HG02798 (cell line): ENCODE measurements around the gene CSMD2.
"Not testable (repeated sequence)": the region's sequence is repeated elsewhere in the genome, so short reads cannot be mapped to it uniquely, and the experiment has no call there.

Experiments used
- ATAC-seq: cut with Tn5 transposase; IDR thresholded peaks from one replicate; pipeline ENCODE4 v1.9.1; 2021; ENCODE audit warnings: mild to moderate bottlenecking; ENCODE audit not compliant: unreplicated experiment, poor library complexity

Gene CSMD2

DNA sequence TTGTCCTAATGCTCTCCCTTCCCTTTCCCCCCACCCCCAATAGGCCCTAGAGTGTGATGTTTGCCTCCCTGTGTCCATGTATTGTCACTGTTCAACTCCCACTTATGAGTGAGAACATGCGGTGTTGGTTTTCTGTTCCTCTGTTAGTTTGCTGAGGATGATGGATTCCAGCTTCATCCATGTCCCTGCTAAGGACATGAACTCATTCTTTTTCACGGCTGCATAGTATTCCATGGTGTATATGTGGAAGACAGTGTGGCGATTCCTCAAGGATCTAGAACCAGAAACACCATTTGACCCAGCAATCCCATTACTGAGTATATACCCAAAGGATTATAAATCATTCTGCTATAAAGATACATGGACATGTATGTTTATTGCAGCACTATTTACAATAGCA lies 148.7 kb downstream of the CSMD2 start:
- not testable (repeated sequence) for ATAC-seq

DNA sequence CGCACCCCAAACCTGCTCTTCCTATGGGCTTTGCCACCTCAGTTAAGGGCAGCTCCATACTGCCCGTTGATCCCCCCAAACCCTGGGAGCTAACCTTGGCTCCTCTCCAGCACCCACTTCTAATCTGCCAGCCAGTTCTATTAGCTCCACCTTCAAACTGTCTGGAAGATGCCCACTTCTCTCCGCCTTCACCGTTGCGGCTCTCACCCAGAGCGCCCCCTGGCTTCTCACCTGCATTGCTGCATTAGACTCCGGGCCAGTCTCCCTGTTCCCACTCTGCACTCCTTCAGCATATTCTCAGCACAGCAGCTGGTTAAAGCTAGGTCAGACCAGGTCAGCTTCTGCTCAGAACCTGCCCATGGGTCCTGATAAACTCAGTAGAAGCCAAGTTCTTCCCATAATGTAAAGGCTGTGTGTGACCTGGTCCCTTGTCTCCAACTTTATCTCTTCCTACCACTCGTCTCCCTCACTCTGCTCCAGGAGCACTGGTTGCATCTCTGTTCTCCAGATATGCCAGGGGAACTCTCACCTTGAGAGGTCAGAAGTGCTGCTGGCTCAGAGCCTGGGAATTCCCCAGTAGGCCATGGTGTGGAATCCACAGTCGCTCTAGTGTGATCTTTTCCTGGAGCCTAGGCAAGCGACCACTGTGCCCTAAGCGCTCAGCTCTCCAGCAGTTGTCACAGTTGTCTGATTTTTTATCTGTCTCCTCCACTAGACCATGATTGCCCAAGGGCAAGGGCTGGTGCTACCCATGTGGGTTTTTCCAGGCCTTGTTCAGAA lies 150.9 kb downstream of the CSMD2 start:
- ATAC-seq = no peak

DNA sequence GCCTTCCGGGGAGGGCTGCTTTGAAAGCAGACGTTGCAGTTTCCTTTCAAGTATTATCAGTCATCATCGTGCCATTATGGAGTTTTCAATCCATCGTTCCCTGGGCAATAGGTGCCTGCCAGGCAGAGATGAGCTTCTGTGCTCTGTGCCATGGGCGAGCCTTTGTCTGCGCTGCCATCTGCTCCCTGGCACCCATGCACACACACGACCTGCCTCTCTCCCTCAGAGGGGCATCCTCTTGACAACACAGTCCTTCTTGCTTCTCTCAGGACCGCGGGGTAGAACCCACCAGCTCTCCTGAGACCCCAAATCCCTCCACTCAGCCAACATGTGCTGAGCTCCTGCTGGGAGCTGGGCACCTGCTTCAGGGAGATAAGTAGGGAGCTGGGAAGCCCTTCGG lies 151.9 kb downstream of the CSMD2 start:
- ATAC-seq = no peak

DNA sequence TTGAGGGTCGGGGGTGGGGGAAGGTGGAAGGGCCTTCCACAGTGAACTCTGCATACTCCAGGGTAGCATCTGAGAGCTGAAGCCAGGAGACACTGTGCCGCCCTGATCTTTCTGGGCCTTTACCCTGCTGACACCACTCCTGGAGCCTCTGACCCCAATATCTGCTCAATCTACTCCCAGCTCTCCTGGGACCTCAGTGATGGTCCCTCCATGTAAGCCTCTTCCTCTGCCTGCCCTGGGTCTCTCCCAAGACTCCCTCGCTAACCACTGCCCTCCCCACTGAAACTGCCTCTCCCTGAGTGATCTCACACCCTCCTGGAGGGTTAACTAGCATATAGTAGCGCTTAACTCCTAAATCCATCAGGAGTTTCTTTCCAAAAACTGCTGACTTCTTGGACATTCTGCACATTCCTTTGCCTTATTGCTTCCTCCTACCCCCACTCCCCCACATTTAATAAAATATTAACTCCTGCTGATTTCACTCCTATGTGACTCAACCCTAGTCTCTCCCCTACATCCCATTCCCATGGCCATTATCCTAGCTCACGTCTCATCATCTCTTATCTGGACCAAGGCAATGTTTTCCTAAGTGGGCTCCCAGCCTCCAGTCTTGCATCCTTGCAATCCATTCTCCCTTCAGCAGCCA lies 155.6 kb downstream of the CSMD2 start:
- ATAC-seq = no peak

DNA sequence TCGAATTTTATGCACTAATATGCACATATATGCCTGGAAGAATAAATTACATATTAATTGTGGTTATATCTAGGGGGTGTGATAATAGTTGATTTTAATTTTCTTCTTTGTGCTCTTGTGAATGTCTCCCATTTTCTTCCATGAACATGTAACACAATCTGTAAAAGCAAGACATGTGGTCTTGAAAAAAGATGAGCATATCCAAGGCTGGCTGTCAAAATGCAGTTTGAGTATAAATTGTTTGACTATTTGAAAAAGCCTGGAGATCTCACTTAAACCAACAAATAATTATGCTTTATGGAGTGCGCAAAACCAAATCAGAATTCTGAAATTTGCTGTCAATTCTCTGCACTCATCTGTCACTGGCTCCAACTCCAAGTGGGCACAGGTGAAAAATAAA lies 157.3 kb downstream of the CSMD2 start:
- no peak for ATAC-seq

DNA sequence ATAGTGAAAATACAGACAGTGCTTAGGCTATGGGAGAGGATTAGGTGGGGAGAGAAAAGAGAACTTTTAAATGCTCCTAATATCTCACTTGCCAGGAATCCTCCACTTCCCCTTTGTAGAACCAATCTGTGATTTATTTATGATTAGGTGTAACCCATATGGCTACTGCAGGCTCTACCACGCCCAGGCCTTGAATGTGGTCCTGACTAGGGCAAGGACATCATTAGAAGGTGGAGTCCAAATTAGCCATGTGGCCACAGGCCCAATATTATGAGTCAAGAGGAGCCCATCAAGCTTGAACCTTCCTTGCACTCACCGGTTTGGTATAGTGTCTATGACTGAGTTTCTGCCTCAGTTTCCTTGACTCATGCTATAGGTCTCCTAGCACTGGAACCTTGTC lies 159.7 kb downstream of the CSMD2 start:
- ATAC-seq = no peak

DNA sequence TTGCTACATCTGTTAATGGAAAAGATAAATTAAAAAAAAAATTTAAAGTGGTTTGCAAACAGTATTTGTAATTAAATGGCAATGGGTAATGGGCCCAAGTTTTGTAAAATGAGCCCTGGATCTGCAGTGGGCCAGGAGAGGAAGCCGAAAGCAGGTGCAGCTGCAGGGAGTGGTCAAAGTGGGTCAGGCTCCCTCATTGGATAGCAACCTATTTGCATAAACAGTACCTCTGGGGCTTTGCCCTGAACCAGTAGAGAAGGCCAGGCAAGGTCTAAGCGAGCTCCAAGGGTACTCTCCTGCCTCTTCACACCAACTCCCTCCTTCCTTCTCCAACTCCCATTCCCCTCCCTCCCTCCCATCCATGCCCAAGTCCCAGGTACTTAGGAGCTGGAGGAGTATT lies 162.2 kb downstream of the CSMD2 start:
- ATAC-seq = no peak

DNA sequence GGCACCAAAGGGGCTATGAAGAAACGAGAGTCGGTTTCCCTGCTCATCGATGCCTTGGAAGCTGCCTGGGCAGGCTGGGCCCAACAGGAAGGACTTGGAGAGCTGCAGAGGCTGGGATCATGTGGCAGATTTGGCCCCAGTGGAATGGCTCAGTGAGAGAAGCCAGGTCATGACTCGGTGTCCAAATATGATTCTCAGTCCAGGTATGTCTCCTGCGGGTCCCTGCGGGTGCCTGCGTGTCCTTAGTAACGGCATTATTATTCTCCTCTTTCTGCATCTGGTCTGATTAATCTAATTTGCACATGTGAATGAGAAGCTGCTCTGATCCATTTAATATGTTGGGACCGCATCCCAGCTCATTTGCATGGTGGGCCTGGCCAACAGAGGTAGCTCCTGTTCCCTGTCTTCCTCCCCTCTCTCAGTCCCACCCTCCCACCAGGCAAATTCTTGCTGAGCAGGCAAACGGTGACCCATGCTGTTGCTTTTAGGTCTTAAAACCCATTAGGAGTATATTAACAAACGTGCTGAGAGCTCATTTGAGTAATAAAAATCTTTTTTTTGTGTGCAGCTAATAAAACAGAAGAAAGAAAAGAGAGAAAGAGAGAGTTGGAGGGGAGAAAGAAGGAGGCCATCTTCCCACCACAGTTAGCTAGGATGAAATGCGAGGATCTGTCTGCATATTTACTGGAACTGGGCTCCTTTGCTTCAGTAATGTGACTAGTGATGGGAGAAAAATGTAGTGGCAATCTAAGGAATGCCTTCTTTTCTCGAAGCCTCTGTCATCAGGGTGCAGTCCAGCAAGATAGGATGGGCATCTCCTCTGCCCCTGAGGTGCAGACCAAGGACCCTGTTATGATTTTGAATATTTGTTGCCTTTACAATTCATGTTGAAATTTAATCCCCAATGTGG lies 167.6 kb downstream of the CSMD2 start:
- no peak for ATAC-seq

DNA sequence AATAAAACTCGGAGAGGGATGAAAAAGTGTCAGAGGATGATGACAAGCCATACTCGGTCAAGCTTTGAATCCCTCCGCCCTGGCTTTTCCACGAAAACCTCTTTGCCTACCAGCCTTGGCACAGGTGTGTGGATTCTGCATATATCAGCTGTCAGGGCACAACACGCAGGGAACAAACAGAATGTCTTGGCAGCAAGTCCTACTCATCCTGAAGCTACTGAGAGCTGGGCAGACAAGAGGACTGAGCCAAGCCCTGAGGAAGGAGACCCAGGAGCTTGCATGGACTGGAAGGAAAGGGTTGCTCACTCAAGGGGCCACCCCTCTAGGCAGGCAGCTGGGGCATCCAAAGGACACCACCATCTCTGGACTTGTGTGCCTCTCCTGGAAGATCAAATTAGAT lies 168.7 kb downstream of the CSMD2 start:
- no peak for ATAC-seq

DNA sequence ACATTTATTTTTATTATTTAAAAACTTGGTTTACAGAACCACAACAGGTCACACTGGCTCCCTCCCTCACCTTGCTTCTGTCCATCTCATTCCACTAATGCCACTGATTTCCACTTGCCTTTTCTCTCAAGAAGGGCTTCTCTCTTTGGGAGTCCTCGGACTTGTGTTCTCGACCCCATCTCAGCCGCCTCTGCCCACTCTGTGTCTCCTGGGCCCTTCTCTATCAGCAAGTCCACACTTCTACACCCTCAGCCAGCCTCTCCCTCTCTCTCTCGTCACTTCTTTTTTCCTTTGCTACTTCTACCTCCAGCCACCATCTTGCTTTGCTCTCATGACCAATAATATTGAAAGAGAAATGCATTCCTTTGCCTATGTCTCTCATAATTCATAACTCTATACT lies 171.7 kb downstream of the CSMD2 start:
- no peak for ATAC-seq

DNA sequence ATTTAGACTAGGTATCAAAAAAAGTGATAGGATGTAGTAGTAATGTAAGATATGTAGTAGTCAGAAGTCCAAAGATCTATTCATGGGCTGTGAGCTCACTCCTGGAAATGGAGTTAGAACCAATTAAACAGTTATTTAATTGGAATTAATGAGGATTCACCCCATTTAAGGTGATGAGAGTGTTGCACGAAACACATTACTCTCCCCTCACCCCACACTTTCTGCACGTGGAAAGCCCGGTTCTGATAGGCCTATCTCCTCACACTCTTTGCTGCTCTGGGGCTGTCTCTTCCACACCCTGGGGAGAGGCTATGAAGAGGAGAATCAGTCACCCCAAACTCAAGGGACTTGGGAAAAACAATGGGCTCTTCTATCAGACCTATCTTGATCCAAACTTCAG lies 174.7 kb downstream of the CSMD2 start:
- no peak for ATAC-seq

DNA sequence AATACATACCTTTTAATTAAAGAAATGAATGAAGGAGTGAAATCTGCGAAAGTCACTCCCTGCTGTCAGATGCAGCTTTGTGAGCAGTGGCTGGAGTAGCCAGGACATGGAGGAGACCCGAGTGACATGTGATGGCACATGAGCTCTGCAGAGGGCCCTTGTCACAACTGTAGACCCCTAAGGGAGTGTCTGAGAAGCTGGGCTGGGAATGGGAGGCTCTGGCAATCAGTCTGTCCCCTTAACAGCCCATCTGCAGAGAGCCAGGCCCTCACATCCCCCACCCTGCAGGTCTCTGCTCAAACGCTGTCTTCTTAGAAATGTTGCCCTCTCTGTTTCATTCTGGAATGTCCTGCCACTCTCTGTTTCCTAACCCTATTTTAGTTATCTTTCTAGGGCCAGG lies 176.9 kb downstream of the CSMD2 start:
- no peak for ATAC-seq

DNA sequence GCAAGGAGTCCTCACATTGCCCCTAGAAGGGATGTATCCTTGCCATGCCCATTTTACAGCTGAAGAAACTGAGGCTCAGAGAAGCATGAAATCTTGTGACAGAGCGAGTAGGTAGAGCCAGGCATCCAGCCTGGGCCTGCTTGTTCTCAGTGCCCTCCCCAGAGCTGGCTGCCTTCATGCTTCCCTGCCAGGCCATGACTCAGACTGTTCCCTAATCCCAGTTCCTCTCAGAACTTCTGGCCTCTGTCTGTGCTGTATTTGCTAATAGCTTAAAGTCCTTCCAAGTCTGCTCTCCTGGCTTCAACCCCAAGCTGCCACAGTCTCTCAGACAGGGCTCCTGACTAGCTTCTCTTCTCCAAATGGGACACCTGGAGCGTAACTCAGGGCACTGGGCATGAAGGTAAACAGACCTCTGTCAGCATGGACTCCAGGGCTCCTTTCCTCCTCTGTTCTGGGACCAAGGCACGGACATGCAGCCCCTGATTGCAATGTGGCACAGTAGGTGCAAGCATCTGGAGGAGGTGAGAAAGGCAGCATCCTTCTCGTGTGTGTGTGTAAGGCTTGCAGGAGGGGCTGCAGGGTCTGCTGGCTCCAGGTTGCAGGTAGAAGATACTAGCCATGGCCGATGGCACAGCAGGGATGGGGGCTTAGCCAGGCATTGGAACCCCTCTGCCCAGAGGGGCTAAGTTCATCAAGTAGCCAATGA lies 178.5 kb downstream of the CSMD2 start:
- no peak for ATAC-seq

DNA sequence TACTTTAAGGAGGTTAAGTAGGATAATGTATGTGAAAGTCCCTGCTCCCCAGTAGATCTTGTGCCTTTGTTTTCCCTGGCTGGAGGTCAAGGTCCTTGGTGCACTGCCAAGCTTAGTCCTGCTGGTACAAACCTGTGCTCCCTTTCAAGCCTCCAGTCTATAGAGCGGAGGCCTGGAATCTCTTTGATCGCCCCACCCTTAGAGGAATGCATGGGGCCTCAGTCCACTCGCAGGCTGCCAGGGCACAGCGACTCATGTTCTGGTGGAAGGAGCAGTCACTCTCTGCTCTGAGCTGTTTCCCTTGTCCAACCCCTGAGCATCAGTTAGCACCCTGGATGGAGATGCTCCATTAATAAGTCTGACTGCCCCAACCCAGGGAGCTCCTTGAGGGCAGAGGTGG lies 179.4 kb downstream of the CSMD2 start:
- no peak for ATAC-seq

DNA sequence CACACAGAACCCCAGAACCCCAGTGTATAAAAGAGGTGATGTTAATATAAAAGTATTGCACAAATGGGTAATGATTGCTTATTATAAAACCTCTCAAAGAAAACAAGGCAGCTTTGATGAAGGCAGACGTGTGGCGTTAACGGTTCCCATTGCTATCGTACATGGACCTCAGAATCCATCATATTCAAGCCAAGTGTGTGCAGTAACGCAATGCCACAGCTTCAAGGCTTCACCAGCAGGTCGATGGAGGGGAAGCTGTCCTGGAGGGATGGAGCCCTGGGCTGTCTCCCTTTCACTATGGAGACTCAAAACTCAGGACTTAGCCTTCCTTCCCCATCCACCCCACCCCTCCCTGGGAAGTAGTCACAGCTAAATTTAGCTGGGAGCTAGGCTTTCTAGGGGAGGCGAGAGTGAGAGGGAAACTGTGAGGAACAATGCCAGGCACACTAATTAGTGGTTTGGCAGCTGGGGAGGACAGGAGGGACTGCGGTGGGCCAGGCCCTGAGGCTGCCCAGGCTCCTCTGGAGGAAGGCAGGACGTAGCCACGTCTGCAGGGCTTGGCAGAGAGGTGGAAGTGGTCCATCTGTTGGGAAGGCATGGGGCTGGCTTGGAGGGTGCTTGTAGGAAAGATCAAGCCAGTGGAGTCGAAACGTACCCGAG lies 180.0 kb downstream of the CSMD2 start:
- no peak for ATAC-seq

DNA sequence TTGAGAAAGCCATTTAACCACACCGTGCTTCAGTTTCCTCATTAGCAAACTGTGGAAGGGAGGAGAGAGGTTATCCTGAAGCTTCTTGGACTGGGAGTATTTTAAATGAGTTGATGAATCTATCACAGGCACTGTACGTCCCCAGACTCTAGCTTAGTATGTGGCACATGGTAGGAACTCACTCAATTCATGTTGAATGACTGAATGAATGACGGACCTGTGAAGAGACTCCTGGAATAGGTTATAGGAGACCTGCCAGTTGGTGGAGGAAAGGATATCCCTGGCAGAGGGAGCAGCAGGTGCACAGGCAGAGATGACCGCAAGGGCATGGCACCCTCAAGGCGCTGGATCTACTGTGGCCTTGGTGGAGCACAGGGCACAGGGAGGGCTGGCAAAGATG lies 182.6 kb downstream of the CSMD2 start:
- no peak for ATAC-seq

DNA sequence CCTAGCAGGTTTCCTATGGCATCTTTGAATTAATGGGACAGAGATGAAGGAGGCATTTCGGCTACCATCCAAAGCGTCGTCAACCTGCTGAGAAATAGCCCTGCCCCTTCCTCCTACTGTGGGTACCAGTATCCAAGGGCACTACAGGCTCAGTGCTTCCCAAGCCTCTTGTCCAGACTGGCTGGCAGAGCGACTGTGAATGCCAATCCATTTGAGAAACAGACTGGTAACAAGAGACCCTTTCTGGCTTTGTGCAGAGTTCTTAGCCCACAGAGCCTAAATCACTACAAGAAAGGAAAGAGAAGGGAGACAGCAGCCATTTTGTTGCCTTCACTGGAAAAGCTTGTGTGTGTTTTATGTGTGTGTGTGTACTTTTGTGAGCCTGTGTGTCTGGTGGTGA lies 185.7 kb downstream of the CSMD2 start:
- ATAC-seq = no peak

DNA sequence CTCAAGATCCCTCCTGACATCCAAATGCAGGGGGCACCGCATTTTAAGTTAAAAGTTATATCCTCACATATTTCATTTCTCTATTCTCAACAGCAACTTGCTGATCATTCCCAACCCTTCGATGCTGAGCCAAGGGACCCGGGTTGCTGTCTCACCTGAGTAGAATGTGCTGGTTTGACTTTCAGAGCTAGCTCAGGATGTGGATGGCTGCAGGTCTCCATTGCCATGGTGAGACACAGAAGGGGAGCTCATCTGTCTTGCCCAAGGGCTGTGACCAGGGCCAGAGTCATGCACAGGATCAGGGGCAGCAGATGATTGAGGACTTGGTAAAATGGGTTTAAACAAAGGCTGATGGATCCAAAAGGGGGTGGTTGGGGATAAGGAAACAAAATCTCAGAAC lies 189.1 kb downstream of the CSMD2 start:
- ATAC-seq = no peak

DNA sequence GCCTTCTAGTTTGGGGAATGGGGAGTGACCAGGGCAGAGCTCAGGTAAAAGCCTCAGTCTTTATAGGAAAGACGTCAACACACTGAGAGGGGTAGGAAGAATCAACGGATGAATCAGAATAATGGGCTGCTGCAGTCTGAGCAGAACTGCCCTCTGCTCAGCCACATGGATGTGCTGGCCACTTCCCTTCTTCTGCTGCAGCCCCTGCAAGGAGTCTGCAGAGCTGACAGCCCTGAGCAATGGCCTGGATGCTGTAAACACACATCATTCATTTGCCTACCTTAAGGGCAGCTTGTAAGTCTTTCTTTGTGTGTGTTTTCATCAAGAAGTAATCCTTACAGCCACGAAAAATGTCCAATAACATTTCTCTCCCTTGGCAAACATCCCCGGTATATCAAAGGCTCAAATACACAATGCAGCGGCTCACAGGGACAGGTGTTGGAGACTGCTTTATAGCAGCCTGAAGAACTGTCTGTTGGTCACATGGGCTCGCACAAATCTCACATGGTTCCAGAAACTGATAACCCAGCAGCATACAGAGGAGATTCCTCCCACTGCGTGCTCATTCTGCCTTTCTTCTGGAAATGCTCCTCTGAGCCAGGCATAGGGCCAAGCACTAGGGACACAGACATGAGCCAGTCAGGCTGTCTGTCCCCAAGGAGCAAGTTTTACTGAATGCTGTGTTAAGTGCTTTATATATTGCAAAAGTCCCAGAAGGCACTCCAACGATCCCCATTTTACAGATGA lies 191.1 kb downstream of the CSMD2 start:
- no peak for ATAC-seq
